Left kidney (tissue), 2 donors: ENCODE results near the gene MLLT6. TPM values are rescaled to one million over a fixed set of nuclear protein-coding genes. Genes with fewer than 3 reads are reported as not detected.

Source experiments
- DNase-seq: peaks from one replicate; pipeline ENCODE4 v3.0.0-alpha.2; 2013
- polyA plus RNA-seq: library from polyadenylated mRNA; unstranded; fragments of 120-200 nt; gene quantifications from one replicate; pipeline ENCODE4 v1.2.1, GENCODE V29; 2013; ENCODE audit not compliant: insufficient read length

Gene MLLT6
- polyA plus RNA-seq, 1 donor: 126 TPM

DNA sequence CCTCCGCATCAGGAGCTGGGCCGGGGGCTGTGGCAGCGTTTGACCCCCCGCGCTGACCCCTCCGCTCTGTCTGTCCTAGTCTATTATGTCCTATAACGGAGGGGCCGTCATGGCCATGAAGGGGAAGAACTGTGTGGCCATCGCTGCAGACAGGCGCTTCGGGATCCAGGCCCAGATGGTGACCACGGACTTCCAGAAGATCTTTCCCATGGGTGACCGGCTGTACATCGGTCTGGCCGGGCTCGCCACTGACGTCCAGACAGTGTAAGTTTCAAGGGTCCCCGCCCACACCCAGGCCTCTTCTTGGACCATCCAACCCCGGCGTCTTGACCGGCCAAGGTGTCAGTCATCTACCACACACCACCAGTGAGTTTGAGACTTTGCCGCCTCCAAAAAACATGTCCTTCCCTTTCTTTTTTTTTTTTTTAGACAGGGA lies 48.0 kb downstream of the MLLT6 start:
- no peak for DNase-seq

DNA sequence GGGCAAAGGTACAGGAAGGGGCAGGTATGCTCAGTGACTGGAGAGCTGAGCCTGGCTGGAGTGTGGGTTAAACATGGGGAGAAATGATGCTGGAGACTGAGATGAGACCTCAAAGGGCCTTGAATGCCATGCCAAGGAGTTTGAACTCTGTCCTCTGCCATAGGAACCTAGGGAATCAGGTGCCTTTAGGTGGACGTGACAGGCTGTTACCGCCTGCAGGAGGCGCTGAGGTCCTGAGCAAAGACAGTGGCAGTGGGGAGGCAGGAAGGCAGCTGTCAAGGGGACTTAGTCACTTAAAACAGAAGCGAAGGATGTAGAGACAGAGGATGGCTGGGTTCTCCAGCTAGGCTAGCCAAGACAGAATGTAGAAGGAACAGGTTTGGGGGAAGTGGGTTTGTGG lies 56.5 kb downstream of the MLLT6 start:
- DNase-seq: no peak

DNA sequence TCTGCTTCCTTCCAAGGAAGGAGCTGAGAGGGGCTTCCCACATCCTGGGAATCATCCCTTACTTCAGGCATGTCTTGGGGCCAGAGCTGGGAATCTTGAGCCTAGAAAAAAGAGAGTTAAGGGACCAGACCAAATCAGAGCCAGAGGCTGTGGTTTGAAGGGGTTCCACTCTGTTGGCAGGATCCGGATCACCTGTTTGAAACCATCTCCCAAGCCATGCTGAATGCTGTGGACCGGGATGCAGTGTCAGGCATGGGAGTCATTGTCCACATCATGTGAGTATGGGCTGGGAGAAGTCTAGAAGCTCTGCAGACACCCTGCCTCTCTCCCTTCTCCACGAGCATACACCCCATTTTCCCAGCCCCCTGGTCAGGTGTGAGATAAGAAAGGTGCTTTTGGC lies 57.2 kb downstream of the MLLT6 start:
- no peak for DNase-seq

DNA sequence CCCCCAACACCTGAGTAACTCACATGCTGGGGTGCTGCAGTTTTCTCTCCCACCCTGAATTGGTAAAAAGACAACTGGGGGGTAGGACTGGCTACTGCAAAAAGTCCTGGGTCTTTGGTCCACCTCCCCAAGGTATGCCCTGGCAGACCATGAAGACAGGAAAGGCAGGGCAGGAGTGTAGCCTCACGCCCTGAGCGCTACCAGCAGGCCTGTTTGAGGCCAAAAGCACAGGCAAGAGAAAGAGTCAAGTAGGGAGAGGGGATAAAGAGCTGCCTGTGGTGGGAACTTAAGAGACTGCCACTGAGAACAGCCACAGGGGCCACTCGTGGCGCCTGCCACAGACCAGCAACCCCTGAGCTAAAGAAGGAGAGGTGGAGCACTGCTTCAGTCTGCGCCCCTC lies 61.3 kb downstream of the MLLT6 start:
- DNase-seq: no peak

DNA sequence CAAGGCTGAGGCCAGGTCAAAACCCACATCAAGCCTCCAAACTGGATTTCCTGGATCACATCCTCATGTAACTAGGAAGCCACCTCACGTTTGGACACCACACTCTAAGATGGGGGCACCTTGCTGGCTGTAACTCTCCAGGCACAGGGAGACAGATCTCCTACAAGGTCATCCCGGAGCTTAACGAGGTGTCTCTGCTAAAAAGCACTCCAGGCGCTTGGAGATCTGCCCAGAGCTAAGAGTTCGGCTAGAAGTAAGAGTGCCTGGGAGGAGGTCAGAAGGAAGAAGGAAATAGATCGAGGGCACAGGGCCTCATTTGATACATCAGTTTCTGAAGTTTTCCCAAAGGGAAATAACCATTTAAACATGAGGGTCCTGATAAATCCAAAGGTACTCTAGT lies 63.3 kb downstream of the MLLT6 start:
- DNase-seq: no peak

DNA sequence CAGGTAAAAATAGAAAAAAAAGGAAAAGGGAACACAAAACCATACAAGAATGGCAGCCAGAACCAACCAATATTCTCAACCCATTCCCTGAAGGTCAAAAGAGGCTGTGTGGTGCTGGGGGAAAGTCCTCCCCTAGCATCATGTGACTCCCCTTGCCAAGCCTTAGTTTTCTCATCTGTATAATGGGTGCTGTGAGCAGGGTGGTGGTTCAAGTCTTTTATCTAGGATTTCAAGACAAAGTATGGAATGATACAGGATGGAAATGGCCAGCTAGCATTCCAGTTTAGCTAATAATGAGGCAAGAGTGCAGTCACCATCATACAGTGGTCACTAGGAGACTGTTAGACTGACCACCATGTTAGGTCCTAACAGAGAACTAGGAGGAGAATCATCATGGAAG lies 68.2 kb downstream of the MLLT6 start:
- DNase-seq: no peak

DNA sequence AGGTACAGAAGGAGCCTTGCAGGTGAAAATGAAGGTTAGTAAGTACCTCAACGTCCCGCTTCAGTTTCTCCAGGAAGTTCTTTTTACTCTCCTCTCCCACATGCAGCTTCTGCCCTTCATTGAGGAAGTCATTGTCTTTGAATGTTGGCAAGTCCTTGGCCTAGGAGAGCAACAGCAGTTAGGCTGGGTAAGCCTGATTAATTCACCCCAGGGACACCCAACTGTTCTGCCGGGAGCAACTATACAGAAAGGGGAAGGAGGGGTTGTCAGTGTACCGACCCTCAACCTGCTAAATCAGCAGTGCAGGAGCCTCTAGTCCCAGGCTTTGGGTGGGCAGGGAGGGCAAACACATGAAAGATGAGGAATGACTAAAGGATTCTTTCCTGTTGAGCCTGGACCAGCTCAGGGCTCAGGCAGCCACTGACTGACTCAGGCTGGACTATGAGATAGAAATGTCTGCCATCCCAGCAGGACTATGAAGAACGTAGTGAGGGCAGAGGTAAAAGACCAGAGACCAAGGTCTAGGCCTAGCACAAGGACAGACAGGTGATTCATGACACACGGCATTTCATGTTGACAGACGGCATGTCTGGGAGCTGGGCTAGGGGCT lies 72.7 kb downstream of the MLLT6 start:
- DNase-seq: no peak

Other genes starting within 250 kb of the MLLT6 start
- 3.7 TPM for gene SRCIN1, start 99.3 kb upstream of the MLLT6 start, polyA plus RNA-seq
- 1.6 TPM for gene EPOP, start 30.3 kb upstream of the MLLT6 start, polyA plus RNA-seq
- gene CISD3, start 25.1 kb downstream of the MLLT6 start, polyA plus RNA-seq: 9.7 TPM
- 72.0 TPM for gene PCGF2, start 43.1 kb downstream of the MLLT6 start, polyA plus RNA-seq
- 112 TPM for gene PSMB3, start 47.5 kb downstream of the MLLT6 start, polyA plus RNA-seq
- 85.9 TPM for gene PIP4K2B, start 94.3 kb downstream of the MLLT6 start, polyA plus RNA-seq
- gene CWC25, start 120.0 kb downstream of the MLLT6 start, polyA plus RNA-seq: 28.1 TPM
- gene RPL23, start 148.4 kb downstream of the MLLT6 start, polyA plus RNA-seq: 2,231 TPM
- gene LASP1, start 164.8 kb downstream of the MLLT6 start, polyA plus RNA-seq: 135 TPM